Esophagus (tissue), 2 donors: ENCODE data around the gene SCP2D1. TPM values are rescaled to one million over a fixed set of nuclear protein-coding genes. Genes with fewer than 3 reads are reported as not detected.

Source experiments
- H3K27ac ChIP-seq, 2 donors: one replicate each; pipeline ENCODE4 v1.5.1; 2013; ENCODE audit warnings: low read depth in 2 of 2, mild to moderate bottlenecking in 2 of 2, inconsistent platforms in 1 of 2, low read length in 1 of 2, moderate library complexity in 1 of 2
- H3K27me3 ChIP-seq, 2 donors: one replicate each; pipeline ENCODE4 v1.6.1; 2013; ENCODE audit warnings: low read length in 2 of 2, control low read depth in 1 of 2, mild to moderate bottlenecking in 1 of 2; ENCODE audit not compliant: insufficient read depth in 2 of 2, control insufficient read depth in 1 of 2
- H3K36me3 ChIP-seq, 2 donors: one replicate each; pipeline ENCODE4 v1.6.1; 2013; ENCODE audit warnings: low read length in 1 of 2; ENCODE audit not compliant: control insufficient read depth in 2 of 2, insufficient read depth in 2 of 2
- H3K4me1 ChIP-seq, 2 donors: one replicate each; pipeline ENCODE4 v1.6.1; 2013; ENCODE audit warnings: low read length in 1 of 2; ENCODE audit not compliant: control insufficient read depth in 2 of 2, insufficient read depth in 2 of 2
- H3K4me3 ChIP-seq, 2 donors: one replicate each; pipeline ENCODE4 v1.5.1; 2013; ENCODE audit warnings: low read length in 2 of 2, mild to moderate bottlenecking in 2 of 2, low read depth in 1 of 2, moderate library complexity in 1 of 2
- H3K9me3 ChIP-seq, 2 donors: one replicate each; pipeline ENCODE4 v1.6.1; 2013; ENCODE audit warnings: mild to moderate bottlenecking in 2 of 2, low read depth in 1 of 2, low read length in 1 of 2, moderate library complexity in 1 of 2; ENCODE audit not compliant: control insufficient read depth in 2 of 2, insufficient read depth in 1 of 2
- WGBS, 2 donors: extraction: QIAGEN DNeasy Blood & Tissue Kit; methylation state at CpG; one replicate each; pipeline ENCODE4 v1.1.7; 2013; 5-methylcytosine and 5-hydroxymethylcytosine counted together
- polyA plus RNA-seq, 2 donors: library from polyadenylated mRNA; stranded (reverse); fragments of 200-250 nt; gene quantifications; one replicate each; pipeline ENCODE4 v1.2.3, GENCODE V29; 2013
- donor health status: healthy with polysubstance abuse.
- donor health status: Bipolar disorder and iron deficiency.

The SCP2D1 gene
- polyA plus RNA-seq, 2 donors: not detected

- 42 to 43% methylated on average over 2 of the region's 2 CpGs for WGBS, 2 donors
- no peak overlapping the region for H3K4me3 ChIP-seq
- H3K36me3 ChIP-seq: no peaks in the 10 kb centered on the region
- H3K27ac ChIP-seq: peak overlapping the region; percentile 87
- peaks cover 0 to 3% of the 10 kb centered on the region in 2 donors for H3K9me3 ChIP-seq
- H3K27me3 ChIP-seq: no peaks in the 10 kb centered on the region
- H3K4me1 ChIP-seq: peaks cover 0 to 2% of the 10 kb centered on the region in 2 donors
Measured at GRCh38 chr20:18853946-18854646, 40.5 kb downstream of the SCP2D1 start.

- peaks cover 0 to 2% of the 10 kb centered on the region in 2 donors for H3K4me1 ChIP-seq
- H3K9me3 ChIP-seq: peaks cover 0 to 3% of the 10 kb centered on the region in 2 donors
- no peaks in the 10 kb centered on the region for H3K36me3 ChIP-seq
- H3K4me3 ChIP-seq: no peak overlapping the region
- 88 to 89% methylated on average over 2 of the region's 2 CpGs for WGBS, 2 donors
- no peaks in the 10 kb centered on the region for H3K27me3 ChIP-seq
- H3K27ac ChIP-seq: no peak overlapping the region
Measured at GRCh38 chr20:18855882-18856281, 42.3 kb downstream of the SCP2D1 start.

GRCh38 chr20:18856873-18857272, 43.3 kb downstream of the SCP2D1 start:
- Histone ChIP-seq H3K4me1 (peaks cover 0 to 2% of the 10 kb centered on the region in 2 donors), H3K36me3 (no peaks in the 10 kb centered on the region), H3K27ac (no peak overlapping the region), H3K9me3 (peaks cover 0 to 3% of the 10 kb centered on the region in 2 donors), H3K4me3 (no peak overlapping the region), H3K27me3 (no peaks in the 10 kb centered on the region)
- WGBS, 2 donors: 38 to 61% methylated on average over 2 of the region's 2 CpGs

GRCh38 chr20:18857640-18858039, 44.1 kb downstream of the SCP2D1 start:
- Histone ChIP-seq H3K27me3 (no peaks in the 10 kb centered on the region), H3K36me3 (no peaks in the 10 kb centered on the region), H3K27ac (no peak overlapping the region), H3K4me1 (peaks cover 0 to 2% of the 10 kb centered on the region in 2 donors), H3K9me3 (peaks cover 0 to 3% of the 10 kb centered on the region in 2 donors), H3K4me3 (no peak overlapping the region)
- 18 to 39% methylated on average over 1 of the region's 1 CpG for WGBS, 2 donors

- 65 to 82% methylated on average over 3 of the region's 3 CpGs for WGBS, 2 donors
- peaks cover 0 to 2% of the 10 kb centered on the region in 2 donors for H3K4me1 ChIP-seq
- no peaks in the 10 kb centered on the region for H3K36me3 ChIP-seq
- no peak overlapping the region for H3K4me3 ChIP-seq
- H3K9me3 ChIP-seq: peaks cover 0 to 3% of the 10 kb centered on the region in 2 donors
- no peak overlapping the region for H3K27ac ChIP-seq
- H3K27me3 ChIP-seq: no peaks in the 10 kb centered on the region
Measured at GRCh38 chr20:18858816-18859215, 45.2 kb downstream of the SCP2D1 start.

Other genes starting within 250 kb of the SCP2D1 start
- 100 to 1,000 TPM in 1 of 2 donors, 10 to 100 TPM in 1; 93.2 to 143 TPM for gene SMIM26, start 246.4 kb upstream of the SCP2D1 start, polyA plus RNA-seq
- 10 to 100 TPM in 1 of 2 donors, 1 to 10 TPM in 1; 9.7 to 27.4 TPM for gene DTD1, start 225.7 kb upstream of the SCP2D1 start, polyA plus RNA-seq